ENCODE measurements around the gene UVSSA. TPM values are rescaled to one million over a fixed set of nuclear protein-coding genes. Genes with fewer than 3 reads are reported as not detected.

Gene UVSSA
- polyA plus RNA-seq, 1 donor from 2014 or later, result 13.3 TPM

- H3K36me3 ChIP-seq (ENCODE audit: insufficient read depth, low read length), result no peaks in the 10 kb centered on the region
- H4K20me1 ChIP-seq (ENCODE audit: insufficient read depth), result no peaks in the 10 kb centered on the region
- no peak overlapping the region for H3K9ac ChIP-seq (ENCODE audit: low read length)
- no peaks in the 10 kb centered on the region for H3K79me2 ChIP-seq (replicated peaks; ENCODE audit: insufficient read depth, low read length)
- no peak for TF ChIP-seq RAD21 (conservative IDR thresholded peaks at IDR 0.05)
- TF ChIP-seq EP300 (conservative IDR thresholded peaks at IDR 0.05; ENCODE audit: poor library complexity, severe bottlenecking), result no peak
- no peak for TF ChIP-seq MXI1 (conservative IDR thresholded peaks at IDR 0.05; ENCODE audit: poor library complexity, severe bottlenecking)
- no peak for TF ChIP-seq EZH2 (IDR thresholded peaks at IDR 0.05; ENCODE audit: borderline replicate concordance, insufficient read depth, low read length, poor library complexity, severe bottlenecking)
- no peak for TF ChIP-seq CTCF (IDR thresholded peaks at IDR 0.05; ENCODE audit: poor library complexity, severe bottlenecking)
- no peak for TF ChIP-seq REST (IDR thresholded peaks at IDR 0.05; ENCODE audit: borderline replicate concordance)
- no peak for TF ChIP-seq SMC3 (conservative IDR thresholded peaks at IDR 0.05; ENCODE audit: poor library complexity)
- TF ChIP-seq POLR2AphosphoS5 (IDR thresholded peaks at IDR 0.05), result no peak
- no peak for TF ChIP-seq TAF1 (IDR thresholded peaks at IDR 0.05; ENCODE audit: low read depth)
- H3K27me3 ChIP-seq (ENCODE audit: insufficient read depth, low read depth, low read length), result peaks cover 62% of the 10 kb centered on the region
- no peaks in the 10 kb centered on the region for H3F3A ChIP-seq (ENCODE audit: insufficient read depth, low read length, poor library complexity, severe bottlenecking)
- no peak overlapping the region for H2AFZ ChIP-seq (ENCODE audit: low read depth, low read length)
- H3K9me3 ChIP-seq (ENCODE audit: low read length), result peaks cover 27% of the 10 kb centered on the region
- H3K4me3 ChIP-seq (ENCODE audit: low read length), result no peak overlapping the region
- no peaks in the 10 kb centered on the region for H3K9me2 ChIP-seq (ENCODE audit: insufficient read depth, low read length)
- H3K27ac ChIP-seq (ENCODE audit: low read length), result no peak overlapping the region
- H3K4me2 ChIP-seq (ENCODE audit: low read length), result no peak overlapping the region
These were observed 55.1 kb downstream of the UVSSA start for GRCh38 chr4:1402021-1402515.

- Histone ChIP-seq H3K36me3 (ENCODE audit: insufficient read depth, low read length) (no peaks in the 10 kb centered on the region), H3K79me2 (replicated peaks; ENCODE audit: insufficient read depth, low read length) (no peaks in the 10 kb centered on the region), H3K9me2 (ENCODE audit: insufficient read depth, low read length) (no peaks in the 10 kb centered on the region), H2AFZ (ENCODE audit: low read depth, low read length) (no peak overlapping the region), H3F3A (ENCODE audit: insufficient read depth, low read length, poor library complexity, severe bottlenecking) (no peaks in the 10 kb centered on the region), H4K20me1 (ENCODE audit: insufficient read depth) (no peaks in the 10 kb centered on the region), H3K27ac (ENCODE audit: low read length) (no peak overlapping the region), H3K4me3 (ENCODE audit: low read length) (no peak overlapping the region), H3K4me2 (ENCODE audit: low read length) (no peak overlapping the region), H3K9ac (ENCODE audit: low read length) (no peak overlapping the region), H3K27me3 (ENCODE audit: insufficient read depth, low read depth, low read length) (peaks cover 67% of the 10 kb centered on the region), H3K9me3 (ENCODE audit: low read length) (peaks cover 21% of the 10 kb centered on the region)
- TF ChIP-seq RAD21 (conservative IDR thresholded peaks at IDR 0.05), result no peak
- no peak for TF ChIP-seq SMC3 (conservative IDR thresholded peaks at IDR 0.05; ENCODE audit: poor library complexity)
- TF ChIP-seq POLR2AphosphoS5 (IDR thresholded peaks at IDR 0.05), result no peak
- no peak for TF ChIP-seq REST (IDR thresholded peaks at IDR 0.05; ENCODE audit: borderline replicate concordance)
- TF ChIP-seq TAF1 (IDR thresholded peaks at IDR 0.05; ENCODE audit: low read depth), result no peak
- no peak for TF ChIP-seq CTCF (IDR thresholded peaks at IDR 0.05; ENCODE audit: poor library complexity, severe bottlenecking)
- TF ChIP-seq EP300 (conservative IDR thresholded peaks at IDR 0.05; ENCODE audit: poor library complexity, severe bottlenecking), result no peak
- TF ChIP-seq MXI1 (conservative IDR thresholded peaks at IDR 0.05; ENCODE audit: poor library complexity, severe bottlenecking), result no peak
- no peak for TF ChIP-seq EZH2 (IDR thresholded peaks at IDR 0.05; ENCODE audit: borderline replicate concordance, insufficient read depth, low read length, poor library complexity, severe bottlenecking)
These were observed 55.6 kb downstream of the UVSSA start for GRCh38 chr4:1402516-1403091.

Data from neural cell (in vitro differentiated cells).